Spleen (tissue), 11 donors: ENCODE measurements around the gene GRIA1. TPM values are rescaled to one million over a fixed set of nuclear protein-coding genes. Genes with fewer than 3 reads are reported as not detected.

Experiments used
- DNase-seq: peaks from one replicate; pipeline ENCODE4 v3.0.0-alpha.2; 2020
- H3K27ac ChIP-seq, 8 donors: fragments of 200-600 bp; sonication (generic) in 7 of 8; 1 replicate in 4 of 8; 2 replicates in 4 of 8; pipeline versions ENCODE4 v1.5.0 to v1.8.0; 2016 to 2021; ENCODE audit warnings: inconsistent platforms in 4 of 8, mild to moderate bottlenecking in 4 of 8, moderate library complexity in 1 of 8
- H3K27me3 ChIP-seq, 7 donors: fragments of 200-600 bp; sonication (generic) in 6 of 7; replicated peaks in 1 of 7; 1 replicate in 4 of 7; 2 replicates in 3 of 7; pipeline versions ENCODE4 v1.5.0 to v1.8.0; 2016 to 2021; ENCODE audit warnings: inconsistent platforms in 3 of 7, mild to moderate bottlenecking in 1 of 7
- H3K36me3 ChIP-seq, 6 donors: fragments of 200-600 bp; sonication (generic) in 5 of 6; 1 replicate in 4 of 6; 2 replicates in 2 of 6; pipeline versions ENCODE4 v1.5.0 to v1.8.0; 2016 to 2021; ENCODE audit warnings: inconsistent platforms in 2 of 6
- H3K4me1 ChIP-seq, 6 donors: fragments of 200-600 bp; sonication (generic) in 5 of 6; 1 replicate in 3 of 6; 2 replicates in 3 of 6; pipeline versions ENCODE4 v1.5.0 to v1.8.0; 2016 to 2021; ENCODE audit warnings: inconsistent platforms in 3 of 6
- H3K4me3 ChIP-seq, 8 donors: fragments of 200-600 bp; sonication (generic) in 7 of 8; 1 replicate in 4 of 8; 2 replicates in 4 of 8; pipeline versions ENCODE4 v1.5.0 to v1.8.0; 2016 to 2021; ENCODE audit warnings: inconsistent platforms in 4 of 8, mild to moderate bottlenecking in 4 of 8, moderate library complexity in 2 of 8
- H3K9me3 ChIP-seq, 8 donors: fragments of 200-600 bp; sonication (generic) in 7 of 8; 1 replicate in 4 of 8; 2 replicates in 4 of 8; pipeline versions ENCODE4 v1.5.0 to v1.8.0; 2016 to 2021; ENCODE audit warnings: inconsistent platforms in 4 of 8
- CTCF ChIP-seq, 11 experiments: fragments of 200-600 bp in 7 of 11; fragments of 450-650 bp in 4 of 11; sonication (generic) in 4 of 11; IDR thresholded peaks in 8 of 11; conservative IDR thresholded peaks in 3 of 11; 1 replicate in 7 of 11; 2 replicates in 4 of 11; pipeline versions ENCODE4 v1.4.0 to v1.8.0; 2016 to 2021; ENCODE audit warnings: antibody characterized with exemption in 11 of 11, inconsistent platforms in 4 of 11, mild to moderate bottlenecking in 1 of 11
- POLR2A ChIP-seq, 3 donors: fragments of 450-650 bp; IDR thresholded peaks; one replicate each; pipeline ENCODE4 v1.5.1; 2017; ENCODE audit warnings: antibody characterized with exemption in 3 of 3, mild to moderate bottlenecking in 1 of 3
- POLR2AphosphoS5 ChIP-seq, 3 donors: sonication (generic); formaldehyde crosslinking; IDR thresholded peaks; one replicate each; pipeline ENCODE4 v1.5.1; 2017; ENCODE audit warnings: antibody characterized with exemption in 3 of 3
- WGBS, 5 donors: extraction: QIAGEN DNeasy Blood & Tissue Kit in 3 of 5; methylation state at CpG; one replicate each; pipeline versions ENCODE4 v1.1.5 to v1.1.7; 2013 to 2018; 5-methylcytosine and 5-hydroxymethylcytosine counted together
- intact Hi-C: fragments of 100-400 bp; cut with DNase I; formaldehyde crosslinking; loops from one replicate; pipeline ENCODE4 v1.15.0; 2023; ENCODE audit warnings: low total_unique reads
- polyA plus RNA-seq, 3 donors: library from polyadenylated mRNA; stranded (reverse); fragments of 200-250 nt; gene quantifications; one replicate each; pipeline ENCODE4 v1.2.1, GENCODE V29; 2013
- total RNA-seq, 7 donors: library from RNA; depleted of rRNA in 3 of 7; stranded (reverse); fragments of >200 nt in 3 of 7; fragmentation: NEBNext Ultra II Directional in 4 of 7; extraction: Animal tissue kit (Norgen Biotek cat#: 25700) in 4 of 7; gene quantifications; one replicate each; pipeline versions ENCODE4 v1.1.0 to v1.2.1, GENCODE V29; 2016 to 2021
- donor health status: healthy with polysubstance abuse.
- donor health status: DM: no; HTN: no; CAD: no; lungs with moderate emphysema.
- donor health status: DM: no; HTN: no; CAD: no.
- donor health status: Bipolar disorder and iron deficiency.
- donor health status: healthy.
- donor health status: DM: no; HTN: no; CAD: no.
- donor health status: DM: yes; HTN: yes; CAD: no.

The GRIA1 gene
- total and polyA plus RNA-seq, 10 donors, result 0.02 to 0.19 (median 0.09) TPM; not detected in 6

GRCh38 chr5:153456993-153457392, 33.5 kb upstream of the GRIA1 start:
- Histone ChIP-seq H3K27ac (no peak overlapping the region), H3K36me3 (no peaks in the 10 kb centered on the region), H3K27me3 (no peaks in the 10 kb centered on the region), H3K4me1 (no peaks in the 10 kb centered on the region), H3K4me3 (no peak overlapping the region), H3K9me3 (no peaks in the 10 kb centered on the region)
- DNase-seq, result no peak
- 81 to 94% (median 91%) methylated on average over 1 of the region's 1 CpG for WGBS, 5 donors
- no peak for TF ChIP-seq CTCF (IDR thresholded peaks at IDR 0.05 in 8 of 11, conservative IDR thresholded peaks at IDR 0.05 in 3 of 11)
- no peak for TF ChIP-seq POLR2AphosphoS5 (IDR thresholded peaks at IDR 0.05)
- TF ChIP-seq POLR2A (IDR thresholded peaks at IDR 0.05), result no peak
- intact Hi-C loops, result no loop called here

GRCh38 chr5:153458268-153458667, 32.2 kb upstream of the GRIA1 start:
- DNase-seq, result no peak
- Histone ChIP-seq H3K4me1 (no peaks in the 10 kb centered on the region), H3K27me3 (no peaks in the 10 kb centered on the region), H3K9me3 (no peaks in the 10 kb centered on the region), H3K4me3 (no peak overlapping the region), H3K27ac (no peak overlapping the region), H3K36me3 (no peaks in the 10 kb centered on the region)
- TF ChIP-seq CTCF (IDR thresholded peaks at IDR 0.05 in 8 of 11, conservative IDR thresholded peaks at IDR 0.05 in 3 of 11) (no peak), POLR2AphosphoS5 (IDR thresholded peaks at IDR 0.05) (no peak), POLR2A (IDR thresholded peaks at IDR 0.05) (no peak)
- intact Hi-C loops, result no loop called here

GRCh38 chr5:153459051-153459743, 31.3 kb upstream of the GRIA1 start:
- H3K4me1 ChIP-seq, result no peaks in the 10 kb centered on the region
- no peak for DNase-seq
- intact Hi-C loops, result no loop called here

GRCh38 chr5:153460421-153460820, 30.0 kb upstream of the GRIA1 start:
- DNase-seq, result no peak
- no peaks in the 10 kb centered on the region for H3K27me3 ChIP-seq
- TF ChIP-seq POLR2AphosphoS5 (IDR thresholded peaks at IDR 0.05) (no peak), POLR2A (IDR thresholded peaks at IDR 0.05) (no peak), CTCF (IDR thresholded peaks at IDR 0.05 in 8 of 11, conservative IDR thresholded peaks at IDR 0.05 in 3 of 11) (no peak)
- H3K27ac ChIP-seq, result no peak overlapping the region
- H3K4me1 ChIP-seq, result no peaks in the 10 kb centered on the region
- H3K9me3 ChIP-seq, result peaks cover 0 to 4% (median 0%) of the 10 kb centered on the region in 8 donors
- H3K4me3 ChIP-seq, result no peak overlapping the region
- intact Hi-C loops, result no loop called here
- WGBS, 5 donors, result 82 to 93% (median 88%) methylated on average over 3 of the region's 3 CpGs
- H3K36me3 ChIP-seq, result no peaks in the 10 kb centered on the region

More at GRCh38 chr5:153459051-153459743, 31.3 kb upstream of the GRIA1 start:
- H3K4me3 ChIP-seq, result no peak overlapping the region
- TF ChIP-seq CTCF (IDR thresholded peaks at IDR 0.05 in 8 of 11, conservative IDR thresholded peaks at IDR 0.05 in 3 of 11) (no peak), POLR2A (IDR thresholded peaks at IDR 0.05) (no peak), POLR2AphosphoS5 (IDR thresholded peaks at IDR 0.05) (no peak)
- H3K9me3 ChIP-seq, result no peaks in the 10 kb centered on the region
- H3K36me3 ChIP-seq, result no peaks in the 10 kb centered on the region
- no peak overlapping the region for H3K27ac ChIP-seq
- no peaks in the 10 kb centered on the region for H3K27me3 ChIP-seq
